Loucy (cell line): ENCODE data around the gene DIRAS2.

Experiments
- H2AFZ ChIP-seq: fragments of 200-600 bp; sonication (generic); 2 replicates; pipeline ENCODE4 v1.6.0; 2016; ENCODE audit warnings: antibody characterized with exemption, mild to moderate bottlenecking, low read length, moderate library complexity
- H3F3A ChIP-seq: fragments of 200-600 bp; 2 replicates; pipeline ENCODE4 v1.6.0; 2016; ENCODE audit warnings: antibody characterized with exemption, low read depth, mild to moderate bottlenecking
- H3K27me3 ChIP-seq: fragments of 200-600 bp; sonication (generic); 2 replicates; pipeline ENCODE4 v1.6.1; 2014; ENCODE audit warnings: low read length, mild to moderate bottlenecking; ENCODE audit not compliant: insufficient read depth, poor library complexity, severe bottlenecking
- H3K36me3 ChIP-seq: fragments of 200-600 bp; sonication (generic); 2 replicates; pipeline ENCODE4 v1.6.1; 2016; ENCODE audit warnings: low read length; ENCODE audit not compliant: insufficient read depth
- H3K4me1 ChIP-seq: fragments of 200-600 bp; sonication (generic); 2 replicates; pipeline ENCODE4 v1.5.1; 2014; ENCODE audit warnings: low read length, mild to moderate bottlenecking; ENCODE audit not compliant: insufficient read depth, poor library complexity, severe bottlenecking
- H3K4me2 ChIP-seq: fragments of 200-600 bp; sonication (generic); 2 replicates; pipeline ENCODE4 v1.6.0; 2014; ENCODE audit warnings: antibody characterized with exemption, low read length, low read depth, mild to moderate bottlenecking; ENCODE audit not compliant: poor library complexity, severe bottlenecking
- H3K4me3 ChIP-seq: fragments of 200-600 bp; sonication (generic); 2 replicates; pipeline ENCODE4 v1.5.1; 2014; ENCODE audit warnings: low read length, mild to moderate bottlenecking, mixed read lengths; ENCODE audit not compliant: poor library complexity, severe bottlenecking
- H3K79me2 ChIP-seq: fragments of 200-600 bp; sonication (generic); 2 replicates; pipeline ENCODE4 v1.6.1; 2014; ENCODE audit warnings: low read length; ENCODE audit not compliant: insufficient read depth
- H3K9ac ChIP-seq: fragments of 200-600 bp; sonication (generic); 2 replicates; pipeline ENCODE4 v1.6.0; 2014; ENCODE audit warnings: mild to moderate bottlenecking, low read depth, low read length, moderate library complexity; ENCODE audit not compliant: poor library complexity, severe bottlenecking
- H3K9me2 ChIP-seq: fragments of 200-600 bp; sonication (generic); replicated peaks from 2 replicates; pipeline ENCODE4 v1.6.1; 2016; ENCODE audit warnings: low read depth, low read length, mixed read lengths
- H3K9me3 ChIP-seq: fragments of 200-600 bp; sonication (generic); 2 replicates; pipeline ENCODE4 v1.6.1; 2014; ENCODE audit warnings: mild to moderate bottlenecking, antibody characterized with exemption, low read length, low read depth; ENCODE audit not compliant: insufficient read depth
- H4K20me1 ChIP-seq: fragments of 200-600 bp; sonication (generic); 2 replicates; pipeline ENCODE4 v1.6.0; 2014; ENCODE audit warnings: antibody characterized with exemption, low read length, mild to moderate bottlenecking; ENCODE audit not compliant: insufficient read depth, poor library complexity, severe bottlenecking
- CTCF ChIP-seq: fragments of 200-600 bp; sonication (generic); conservative IDR thresholded peaks from 2 replicates; pipeline ENCODE4 v1.5.1; 2014; ENCODE audit warnings: mild to moderate bottlenecking, antibody characterized with exemption, low read length
- EZH2phosphoT487 ChIP-seq: fragments of 200-600 bp; IDR thresholded peaks from 2 replicates; pipeline ENCODE4 v1.6.1; 2018; ENCODE audit warnings: antibody characterized with exemption, mild to moderate bottlenecking, moderate library complexity, borderline replicate concordance

The DIRAS2 gene

GRCh38 chr9:90680534-90680933 is 37.9 kb upstream of the DIRAS2 start:
- H3K9ac ChIP-seq, result no peak overlapping the region
- no peaks in the 10 kb centered on the region for H3K9me3 ChIP-seq
- H3K79me2 ChIP-seq, result no peaks in the 10 kb centered on the region
- no peaks in the 10 kb centered on the region for H3K36me3 ChIP-seq
- no peak overlapping the region for H2AFZ ChIP-seq
- no peaks in the 10 kb centered on the region for H3K4me1 ChIP-seq
- no peaks in the 10 kb centered on the region for H3F3A ChIP-seq
- H3K27me3 ChIP-seq, result no peaks in the 10 kb centered on the region
- H4K20me1 ChIP-seq, result no peaks in the 10 kb centered on the region
- no peak overlapping the region for H3K4me3 ChIP-seq
- TF ChIP-seq EZH2phosphoT487, result no peak
- TF ChIP-seq CTCF, result no peak
- no peaks in the 10 kb centered on the region for H3K9me2 ChIP-seq
- H3K4me2 ChIP-seq, result no peak overlapping the region

- H3K79me2 ChIP-seq, result no peaks in the 10 kb centered on the region
- H3K4me3 ChIP-seq, result no peak overlapping the region
- no peak for TF ChIP-seq CTCF
- TF ChIP-seq EZH2phosphoT487, result no peak
- H3F3A ChIP-seq, result no peaks in the 10 kb centered on the region
- H3K4me1 ChIP-seq, result no peaks in the 10 kb centered on the region
- H3K9ac ChIP-seq, result no peak overlapping the region
- H4K20me1 ChIP-seq, result no peaks in the 10 kb centered on the region
- H3K9me2 ChIP-seq, result no peaks in the 10 kb centered on the region
- no peak overlapping the region for H3K4me2 ChIP-seq
- no peaks in the 10 kb centered on the region for H3K36me3 ChIP-seq
- no peak overlapping the region for H2AFZ ChIP-seq
- no peaks in the 10 kb centered on the region for H3K9me3 ChIP-seq
- no peaks in the 10 kb centered on the region for H3K27me3 ChIP-seq
These were observed 22.4 kb upstream of the DIRAS2 start for GRCh38 chr9:90665072-90665471.

- TF ChIP-seq CTCF, result no peak
- TF ChIP-seq EZH2phosphoT487, result no peak
- no peak overlapping the region for H3K4me3 ChIP-seq
- H3K4me2 ChIP-seq, result no peak overlapping the region
- H2AFZ ChIP-seq, result no peak overlapping the region
- no peak overlapping the region for H3K9ac ChIP-seq
- H3F3A ChIP-seq, result no peaks in the 10 kb centered on the region
- no peaks in the 10 kb centered on the region for H3K4me1 ChIP-seq
- no peaks in the 10 kb centered on the region for H4K20me1 ChIP-seq
- H3K9me2 ChIP-seq, result no peaks in the 10 kb centered on the region
- H3K27me3 ChIP-seq, result no peaks in the 10 kb centered on the region
- H3K9me3 ChIP-seq, result no peaks in the 10 kb centered on the region
- no peaks in the 10 kb centered on the region for H3K79me2 ChIP-seq
- H3K36me3 ChIP-seq, result no peaks in the 10 kb centered on the region
These were observed 17.2 kb upstream of the DIRAS2 start for GRCh38 chr9:90659650-90660364.
